Measurements from ENCODE around the gene CCDC121. TPM values are rescaled to one million over a fixed set of nuclear protein-coding genes. Genes with fewer than 3 reads are reported as not detected.
"Not testable (repeated sequence)": the region's sequence is repeated elsewhere in the genome, so short reads cannot be mapped to it uniquely, and the experiment has no call there.

Gene CCDC121
- total RNA-seq, 3 donors from 2014 or later = 1.9 to 4.0 (median 2.9) TPM

DNA sequence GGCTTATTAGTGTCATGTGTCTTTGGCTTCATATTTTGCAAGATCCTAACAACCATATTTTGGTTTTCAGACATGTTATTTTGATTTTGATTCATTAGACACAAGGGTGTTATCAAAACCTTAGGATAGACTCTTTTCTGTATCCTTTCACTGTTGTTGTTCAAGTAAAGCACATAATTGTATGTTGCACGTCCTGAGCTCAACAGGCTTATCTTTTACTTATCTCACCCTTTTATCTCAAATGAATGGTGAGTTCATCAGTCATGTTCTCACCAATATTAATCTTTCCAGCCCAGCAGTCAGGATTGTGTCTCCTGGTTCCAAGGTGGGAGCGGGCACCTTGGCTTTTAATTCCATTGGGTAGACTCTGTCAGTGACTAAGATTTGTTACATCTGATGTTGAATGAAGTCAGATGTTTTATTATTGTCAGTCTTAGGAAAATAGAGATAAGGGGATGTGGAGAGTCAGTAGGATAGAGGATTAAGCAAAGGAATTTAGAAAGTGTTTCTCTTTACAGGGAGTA, 12.0 kb upstream of the CCDC121 start:
- ATAC-seq = no peak
- intact Hi-C loops (cut with DNase I, micrococcal nuclease) = no loop called here
- no peaks in the 10 kb centered on the region for H3K36me3 ChIP-seq (ENCODE audit: low read depth)
- no peak overlapping the region for H3K4me3 ChIP-seq
- no peak for DNase-seq
- TF ChIP-seq, protein P1, sequence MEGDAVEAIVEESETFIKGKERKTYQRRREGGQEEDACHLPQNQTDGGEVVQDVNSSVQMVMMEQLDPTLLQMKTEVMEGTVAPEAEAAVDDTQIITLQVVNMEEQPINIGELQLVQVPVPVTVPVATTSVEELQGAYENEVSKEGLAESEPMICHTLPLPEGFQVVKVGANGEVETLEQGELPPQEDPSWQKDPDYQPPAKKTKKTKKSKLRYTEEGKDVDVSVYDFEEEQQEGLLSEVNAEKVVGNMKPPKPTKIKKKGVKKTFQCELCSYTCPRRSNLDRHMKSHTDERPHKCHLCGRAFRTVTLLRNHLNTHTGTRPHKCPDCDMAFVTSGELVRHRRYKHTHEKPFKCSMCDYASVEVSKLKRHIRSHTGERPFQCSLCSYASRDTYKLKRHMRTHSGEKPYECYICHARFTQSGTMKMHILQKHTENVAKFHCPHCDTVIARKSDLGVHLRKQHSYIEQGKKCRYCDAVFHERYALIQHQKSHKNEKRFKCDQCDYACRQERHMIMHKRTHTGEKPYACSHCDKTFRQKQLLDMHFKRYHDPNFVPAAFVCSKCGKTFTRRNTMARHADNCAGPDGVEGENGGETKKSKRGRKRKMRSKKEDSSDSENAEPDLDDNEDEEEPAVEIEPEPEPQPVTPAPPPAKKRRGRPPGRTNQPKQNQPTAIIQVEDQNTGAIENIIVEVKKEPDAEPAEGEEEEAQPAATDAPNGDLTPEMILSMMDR (IDR thresholded peaks at IDR 0.05) = no peak
- H3K9me3 ChIP-seq = no peaks in the 10 kb centered on the region
- no peaks in the 10 kb centered on the region for H3K4me1 ChIP-seq (ENCODE audit: low read depth)

DNA sequence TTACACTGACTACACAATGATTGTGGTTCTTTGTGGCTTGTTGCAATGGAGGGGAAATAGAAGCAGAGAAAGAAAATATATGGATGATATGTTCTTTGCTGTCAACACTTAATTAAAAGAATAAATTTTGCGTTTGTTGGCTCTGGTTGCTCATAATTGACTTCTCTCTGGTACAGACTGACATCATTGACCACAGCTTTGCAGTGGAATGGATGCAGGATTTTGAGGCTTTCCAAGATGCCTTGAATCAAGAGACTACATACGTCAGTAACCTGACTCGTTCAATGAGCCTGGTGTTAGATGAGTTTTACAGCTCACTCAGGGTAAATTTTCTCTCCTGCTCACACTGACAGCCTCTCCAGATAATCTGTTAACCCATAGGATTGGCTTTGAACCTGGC, 9.9 kb upstream of the CCDC121 start:
- intact Hi-C loops (cut with DNase I, micrococcal nuclease) = no loop called here
- Histone ChIP-seq H3K36me3 (ENCODE audit: low read depth) (no peaks in the 10 kb centered on the region), H3K4me1 (ENCODE audit: low read depth) (no peaks in the 10 kb centered on the region), H3K9me3 (no peaks in the 10 kb centered on the region), H3K4me3 (no peak overlapping the region)
- DNase-seq (no peak), ATAC-seq (no peak)
- TF ChIP-seq, protein P1 (IDR thresholded peaks at IDR 0.05) = no peak

DNA sequence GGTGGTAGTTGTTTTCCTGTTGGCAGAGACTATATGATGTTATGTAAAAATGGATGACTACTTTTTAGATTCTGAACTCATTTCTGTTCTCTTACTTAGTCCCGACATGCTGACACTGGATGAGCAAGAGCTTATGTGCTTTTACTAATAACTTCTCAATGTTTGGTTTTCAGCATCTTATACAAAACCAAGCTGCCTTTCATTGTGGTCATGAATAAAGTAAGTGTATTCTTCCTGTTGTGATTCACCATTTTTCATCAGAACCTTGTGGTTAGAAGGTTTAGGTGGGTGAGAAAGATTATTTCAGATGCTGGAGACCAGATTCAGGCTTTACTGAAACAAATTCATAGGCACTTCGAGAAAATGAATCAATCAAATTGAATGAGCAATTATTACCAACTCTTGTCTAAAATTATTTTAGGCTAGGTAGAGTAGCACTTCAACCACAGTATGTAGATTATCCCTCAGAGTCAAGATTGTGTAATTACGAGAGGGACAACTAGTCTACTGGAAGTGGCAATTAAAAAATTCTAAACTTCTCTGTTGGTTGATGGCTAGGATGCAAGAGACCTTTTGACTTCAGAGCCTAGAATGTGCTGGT, 9.3 kb upstream of the CCDC121 start:
- H3K9me3 ChIP-seq = no peaks in the 10 kb centered on the region
- no peak for ATAC-seq
- no peaks in the 10 kb centered on the region for H3K4me1 ChIP-seq (ENCODE audit: low read depth)
- no peak overlapping the region for H3K4me3 ChIP-seq
- intact Hi-C loops (cut with DNase I, micrococcal nuclease) = no loop called here
- TF ChIP-seq, protein P1 (IDR thresholded peaks at IDR 0.05) = no peak
- DNase-seq = no peak
- H3K36me3 ChIP-seq (ENCODE audit: low read depth) = no peaks in the 10 kb centered on the region

DNA sequence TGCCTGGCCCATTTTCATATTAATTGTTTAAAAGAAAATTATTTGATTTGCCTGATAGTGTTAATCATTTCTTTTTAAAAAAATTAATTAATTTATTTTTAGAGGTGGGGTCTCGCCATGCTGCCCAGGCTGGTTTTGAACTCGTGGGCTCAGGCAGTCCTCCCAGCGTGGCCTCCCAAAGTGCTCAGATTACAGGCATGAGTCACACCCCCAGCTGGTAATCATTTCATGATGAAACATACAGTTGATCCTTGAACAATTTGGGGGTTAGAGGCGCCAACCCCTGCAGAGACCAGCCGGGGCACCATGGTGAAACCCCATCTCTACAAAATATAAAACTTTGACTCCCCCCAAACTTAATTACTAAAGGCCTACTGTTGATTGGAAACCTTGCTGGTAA, 8.0 kb upstream of the CCDC121 start:
- H3K36me3 ChIP-seq (ENCODE audit: low read depth) = no peaks in the 10 kb centered on the region
- H3K9me3 ChIP-seq = no peaks in the 10 kb centered on the region
- H3K4me3 ChIP-seq = no peak overlapping the region
- DNase-seq = no peak
- intact Hi-C loops (cut with DNase I, micrococcal nuclease) = no loop called here
- no peaks in the 10 kb centered on the region for H3K4me1 ChIP-seq (ENCODE audit: low read depth)
- TF ChIP-seq, protein P1 (IDR thresholded peaks at IDR 0.05) = no peak
- ATAC-seq = no peak

DNA sequence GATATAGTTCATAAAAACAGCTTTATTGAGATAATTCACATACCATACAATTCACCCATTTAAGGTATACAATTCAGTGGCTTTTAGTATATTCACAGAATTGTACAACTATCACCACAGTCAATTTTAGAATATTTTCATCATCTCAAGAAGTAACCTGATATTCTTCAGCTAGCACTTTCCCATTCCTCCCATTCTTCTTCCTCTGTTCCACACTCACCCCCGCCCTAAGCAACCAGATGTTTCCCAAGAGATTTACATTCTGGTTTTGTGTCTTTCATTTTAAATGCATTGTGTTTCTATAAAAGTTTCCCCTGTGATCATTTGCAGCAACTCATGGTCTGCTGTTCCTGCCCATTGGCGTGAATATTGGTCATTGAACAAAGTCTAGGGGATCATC, 5.5 kb upstream of the CCDC121 start:
- no peaks in the 10 kb centered on the region for H3K36me3 ChIP-seq (ENCODE audit: low read depth)
- ATAC-seq (no peak), DNase-seq (no peak)
- intact Hi-C loops (cut with DNase I, micrococcal nuclease) = no loop called here
- H3K9me3 ChIP-seq = no peaks in the 10 kb centered on the region
- H3K4me1 ChIP-seq (ENCODE audit: low read depth) = peaks cover 7% of the 10 kb centered on the region
- TF ChIP-seq, protein P1 (IDR thresholded peaks at IDR 0.05) = no peak
- no peak overlapping the region for H3K4me3 ChIP-seq

DNA sequence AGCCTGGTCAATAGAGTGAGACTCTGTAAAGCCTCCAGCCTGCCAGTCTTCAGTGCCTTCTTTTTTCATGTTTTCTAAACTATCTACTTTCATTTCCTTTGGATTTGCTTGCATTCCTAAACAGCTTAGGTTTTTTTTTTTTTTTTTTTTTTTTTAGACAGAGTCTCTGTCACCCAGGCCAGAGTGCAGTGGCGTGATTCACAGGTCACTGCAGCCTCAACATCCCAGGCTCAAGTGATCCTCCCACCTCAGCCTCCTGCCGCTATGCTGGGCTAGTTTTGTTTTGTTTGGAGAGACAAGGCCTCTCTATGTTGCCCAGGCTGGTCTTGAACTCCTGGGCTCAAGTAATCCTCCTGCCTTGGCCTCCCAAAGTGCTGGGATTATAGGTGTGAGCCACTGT, 1.4 kb upstream of the CCDC121 start:
- peaks cover 13% of the 10 kb centered on the region for H3K4me1 ChIP-seq (ENCODE audit: low read depth)
- H3K9me3 ChIP-seq; H3K36me3 ChIP-seq (ENCODE audit: low read depth); H3K4me3 ChIP-seq; DNase-seq; ATAC-seq; intact Hi-C loops (cut with DNase I, micrococcal nuclease): not testable (repeated sequence)

Data from mucosa of descending colon (tissue), 3 donors.